Measurements from ENCODE around the gene TMEM94. TPM values are rescaled to one million over a fixed set of nuclear protein-coding genes. Genes with fewer than 3 reads are reported as not detected.
A peak's percentile ranks its signal among the peaks of the same experiment; 100 is the strongest.

Gene TMEM94
- total RNA-seq, 1 experiment from 2014 or later: 61.4 TPM

- H3K9ac ChIP-seq (ENCODE audit: extremely low read depth, insufficient read length, low read length): no peak overlapping the region
These were observed 75.3 kb downstream of the TMEM94 start for GRCh38 chr17:75531721-75532072.

More at GRCh38 chr17:75531721-75532072, 75.3 kb downstream of the TMEM94 start:
- no peaks in the 10 kb centered on the region for H3K9me3 ChIP-seq (ENCODE audit: control insufficient read depth, low read depth, low read length)
- H2AFZ ChIP-seq (ENCODE audit: low read length): no peak overlapping the region
- no peak overlapping the region for H3K27ac ChIP-seq (ENCODE audit: insufficient read length, low read depth, low read length)
- WGBS (ENCODE audit: extremely low coverage, insufficient read length, low lambda C conversion rate): no CpG with 5 or more reads among the region's 7 CpGs
- no peak overlapping the region for H2BK5ac ChIP-seq (ENCODE audit: insufficient read length, low read length)
- peaks cover under 1% of the 10 kb centered on the region for H3K23me2 ChIP-seq (ENCODE audit: insufficient read length, low read depth, low read length, poor library complexity, severe bottlenecking)
- H3K4ac ChIP-seq (ENCODE audit: low read depth, low read length): no peak overlapping the region
- H4K5ac ChIP-seq (ENCODE audit: insufficient read length, low read depth, low read length): no peak overlapping the region
- H3K4me3 Mint-ChIP-seq: no peak overlapping the region
- H3K27me3 ChIP-seq (ENCODE audit: insufficient read depth, low read length): no peaks in the 10 kb centered on the region
- no peak overlapping the region for H3T11ph ChIP-seq (ENCODE audit: low read length)
- H3K27ac Mint-ChIP-seq: no peak overlapping the region; a peak in 1 of 7 replicates
- no peak overlapping the region for H2BK20ac ChIP-seq (ENCODE audit: low read depth, low read length, poor library complexity, severe bottlenecking)
- H3K14ac ChIP-seq (ENCODE audit: insufficient read depth, low read length): no peak overlapping the region
- H3K9me3 Mint-ChIP-seq: no peaks in the 10 kb centered on the region
- H4K8ac ChIP-seq (replicated peaks; ENCODE audit: insufficient read length, low read depth, low read length): no peak overlapping the region
- H2AK5ac ChIP-seq (ENCODE audit: insufficient read length, low read length): no peak overlapping the region
- no peak for TF ChIP-seq CTCF (conservative IDR thresholded peaks at IDR 0.05)
- no peak overlapping the region for H3K56ac ChIP-seq (ENCODE audit: insufficient read length, low read depth, low read length)
- H3K79me2 ChIP-seq (ENCODE audit: insufficient read depth, low read length): no peaks in the 10 kb centered on the region
- H3K23ac ChIP-seq (ENCODE audit: insufficient read length, low read depth, low read length): no peak overlapping the region
- no peak overlapping the region for H2BK15ac ChIP-seq (ENCODE audit: low read depth, low read length)
- H3K36me3 Mint-ChIP-seq (ENCODE audit: insufficient read depth in 1 of 3, low read depth in 3 of 3): peaks cover 3 to 18% (median 17%) of the 10 kb centered on the region in 3 experiments; a peak in 6 of 7 replicates
- H3K4me2 ChIP-seq (ENCODE audit: insufficient read depth, insufficient read length, low read length): no peak overlapping the region
- H3K18ac ChIP-seq (ENCODE audit: insufficient read length, low read depth, low read length): no peak overlapping the region
- peaks cover 17 to 31% of the 10 kb centered on the region in 2 experiments for H3K4me1 Mint-ChIP-seq
- no peaks in the 10 kb centered on the region for H3K27me3 Mint-ChIP-seq (ENCODE audit: low read depth)
- H3K79me1 ChIP-seq (ENCODE audit: insufficient read depth, low read depth, low read length, poor library complexity, severe bottlenecking): no peaks in the 10 kb centered on the region
- DNase-seq: no peak
- H4K91ac ChIP-seq (ENCODE audit: insufficient read length, low read depth, low read length): no peak overlapping the region
- no peaks in the 10 kb centered on the region for H3K4me1 ChIP-seq (ENCODE audit: insufficient read depth, low read length)
- H4K20me1 ChIP-seq (ENCODE audit: control insufficient read depth, insufficient read depth, insufficient read length): no peaks in the 10 kb centered on the region
- peak overlapping the region; percentile 22 for H2BK12ac ChIP-seq (ENCODE audit: insufficient read length, low read depth, low read length)
- H2BK120ac ChIP-seq (ENCODE audit: low read depth, low read length, poor library complexity, severe bottlenecking): no peak overlapping the region
